ENCODE results near the gene DOP1A.
"Not testable (repeated sequence)": the region's sequence is repeated elsewhere in the genome, so short reads cannot be mapped to it uniquely, and the experiment has no call there.

DOP1A gene

DNA sequence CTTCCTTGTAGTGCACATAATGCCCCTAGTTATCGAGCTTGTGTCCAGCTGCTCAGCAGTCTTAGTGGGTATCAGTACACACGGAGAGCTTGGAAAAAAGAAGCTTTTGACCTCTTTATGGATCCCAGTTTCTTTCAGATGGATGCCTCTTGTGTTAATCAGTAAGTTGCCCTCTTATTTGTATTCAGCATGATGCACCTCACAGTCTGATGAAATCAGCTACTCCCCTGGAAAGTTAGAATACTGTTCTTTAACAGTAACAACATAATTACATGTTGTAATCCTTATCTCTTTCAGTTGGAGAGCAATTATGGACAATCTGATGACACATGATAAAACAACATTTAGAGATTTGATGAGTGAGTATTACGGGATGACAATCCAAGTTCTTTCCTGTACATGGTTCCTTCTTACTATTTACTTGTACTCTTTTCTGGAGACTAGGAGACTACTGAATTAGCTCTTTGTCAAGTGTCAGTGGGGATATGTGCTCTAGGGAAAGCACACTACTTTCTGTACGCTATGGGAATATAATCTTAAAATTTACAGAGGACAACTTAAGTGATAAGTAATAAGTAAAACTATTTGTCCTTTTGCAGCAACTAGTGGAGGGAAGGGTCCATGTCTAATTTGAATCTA, 86.5 kb downstream of the DOP1A start:
- DNase-seq (ENCODE audit: low spot score) = no peak

- DNase-seq (ENCODE audit: low spot score) = no peak
Measured at GRCh38 chr6:83155794-83156193, 88.3 kb downstream of the DOP1A start.

- no peak for DNase-seq (ENCODE audit: low spot score)
Measured at GRCh38 chr6:83160167-83160566, 92.7 kb downstream of the DOP1A start.

DNA sequence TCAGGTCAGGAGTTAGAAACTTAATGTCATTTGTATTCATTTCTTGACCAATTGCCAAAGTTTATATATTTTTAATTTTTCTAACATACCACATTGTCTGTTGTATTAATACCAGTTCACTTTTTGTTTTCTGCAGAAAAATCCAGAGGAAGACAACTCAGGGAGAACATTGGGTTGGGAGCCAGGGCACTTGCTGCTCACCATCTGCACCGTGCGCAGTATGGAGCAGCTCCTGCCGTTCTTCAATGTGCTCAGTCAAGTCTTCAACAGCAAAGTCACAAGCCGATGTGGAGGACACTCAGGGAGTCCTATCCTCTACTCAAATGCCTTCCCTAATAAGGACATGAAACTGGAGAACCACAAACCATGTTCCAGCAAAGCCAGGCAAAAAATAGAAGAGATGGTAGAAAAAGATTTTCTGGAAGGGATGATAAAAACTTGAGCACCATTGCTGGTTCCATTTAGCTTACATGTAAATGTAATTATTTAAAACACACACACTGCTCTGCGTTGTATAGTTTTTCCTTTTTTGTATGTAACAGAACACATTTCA, 100.3 kb downstream of the DOP1A start:
- DNase-seq (ENCODE audit: low spot score) = no peak

DNA sequence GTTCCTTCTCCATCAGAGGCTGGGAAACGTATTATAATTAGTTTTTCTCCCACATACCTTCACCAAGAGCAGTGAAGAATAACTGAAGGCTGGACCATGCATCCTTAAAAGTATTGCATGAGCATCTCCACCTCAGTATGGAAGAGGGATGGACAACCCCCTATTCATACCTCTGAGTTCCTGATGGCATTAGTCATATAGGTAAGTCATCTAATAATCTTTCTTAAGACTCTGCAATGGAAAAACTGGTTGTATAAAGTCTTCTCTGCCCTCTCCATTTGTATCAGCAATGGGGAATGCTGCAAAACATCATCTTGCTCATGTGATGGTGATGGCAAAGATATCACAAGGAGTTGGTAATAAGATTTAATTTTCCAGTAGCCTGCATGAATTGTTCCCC, 101.1 kb downstream of the DOP1A start:
- no peak for DNase-seq (ENCODE audit: low spot score)

- DNase-seq (ENCODE audit: low spot score) = no peak
Measured at GRCh38 chr6:83169106-83169505, 101.6 kb downstream of the DOP1A start.

GRCh38 chr6:83169511-83169910, 102.0 kb downstream of the DOP1A start:
- DNase-seq (ENCODE audit: low spot score) = no peak

GRCh38 chr6:83176246-83176645, 108.8 kb downstream of the DOP1A start:
- no peak for DNase-seq (ENCODE audit: low spot score)

DNA sequence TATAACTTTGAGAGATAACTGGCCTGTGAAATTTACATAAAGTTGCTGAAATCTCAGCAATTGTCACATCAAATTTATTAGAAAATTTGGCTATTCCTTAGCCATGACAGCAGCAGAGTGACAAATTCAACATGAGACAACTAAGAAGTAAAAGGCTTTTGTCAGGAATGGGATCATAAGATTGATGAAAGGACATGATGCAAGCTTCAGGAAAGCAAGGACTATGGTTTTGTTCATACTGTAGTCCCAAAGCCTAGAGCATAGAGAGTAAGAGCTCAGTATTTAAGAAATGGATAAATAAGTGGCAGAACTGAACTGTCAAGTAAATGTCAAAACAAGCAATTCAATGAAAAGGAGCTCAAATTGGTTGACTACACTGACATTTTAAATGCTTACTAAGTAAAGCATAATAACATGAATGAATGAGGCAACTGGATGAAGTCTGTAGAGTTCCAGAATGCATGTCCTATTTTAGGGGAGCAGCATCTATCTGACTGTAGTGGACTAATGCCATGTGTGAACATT, 113.0 kb downstream of the DOP1A start:
- DNase-seq (ENCODE audit: low spot score) = no peak

DNA sequence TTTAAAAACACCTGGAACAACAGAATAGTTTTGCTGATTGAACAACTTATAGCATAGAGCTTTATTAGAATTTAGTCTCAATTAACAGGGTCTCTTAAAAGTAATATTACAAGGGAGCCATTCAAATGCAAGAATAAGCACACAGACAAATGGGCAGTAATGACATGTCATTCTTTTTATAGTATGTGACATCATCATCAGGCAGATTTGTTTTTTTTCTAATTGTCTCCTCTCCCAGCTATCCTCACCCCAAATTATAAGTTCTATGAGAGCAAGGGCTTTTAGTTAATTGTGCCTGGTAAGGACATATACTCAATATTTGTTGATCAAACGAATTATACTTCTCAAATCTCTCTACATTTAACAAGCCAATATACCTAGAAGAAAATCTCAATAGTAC, 114.6 kb downstream of the DOP1A start:
- DNase-seq (ENCODE audit: low spot score) = no peak

- peak; percentile 75 for DNase-seq (ENCODE audit: low spot score)
Measured at GRCh38 chr6:83183082-83183828, 115.8 kb downstream of the DOP1A start.

GRCh38 chr6:83185096-83185495, 117.6 kb downstream of the DOP1A start:
- no peak for DNase-seq (ENCODE audit: low spot score)

GRCh38 chr6:83188501-83188900, 121.0 kb downstream of the DOP1A start:
- DNase-seq (ENCODE audit: low spot score) = no peak

DNA sequence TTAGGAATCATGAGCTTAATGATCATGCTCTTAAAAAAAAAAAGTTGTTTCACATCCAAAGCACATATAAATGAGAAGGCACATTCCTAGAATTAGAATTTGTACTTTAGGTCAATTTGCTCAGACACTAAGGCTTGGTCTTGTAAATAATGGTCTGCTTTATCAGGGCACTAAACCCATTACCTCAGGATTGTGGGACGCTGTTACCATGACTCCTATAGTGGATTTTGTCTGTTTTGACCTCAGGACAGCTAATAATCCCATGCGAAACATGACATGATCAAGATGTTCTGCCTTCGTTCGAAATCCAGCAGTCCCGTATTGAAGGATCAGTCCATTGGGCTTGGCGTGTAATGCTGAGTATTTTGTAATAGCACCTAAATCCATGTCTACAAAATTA, 123.2 kb downstream of the DOP1A start:
- DNase-seq (ENCODE audit: low spot score) = no peak

GRCh38 chr6:83191974-83192373, 124.5 kb downstream of the DOP1A start:
- DNase-seq (ENCODE audit: low spot score) = not testable (repeated sequence)

- peak; percentile 28 for DNase-seq (ENCODE audit: low spot score)
Measured at GRCh38 chr6:83192456-83192855, 125.0 kb downstream of the DOP1A start.

DNA sequence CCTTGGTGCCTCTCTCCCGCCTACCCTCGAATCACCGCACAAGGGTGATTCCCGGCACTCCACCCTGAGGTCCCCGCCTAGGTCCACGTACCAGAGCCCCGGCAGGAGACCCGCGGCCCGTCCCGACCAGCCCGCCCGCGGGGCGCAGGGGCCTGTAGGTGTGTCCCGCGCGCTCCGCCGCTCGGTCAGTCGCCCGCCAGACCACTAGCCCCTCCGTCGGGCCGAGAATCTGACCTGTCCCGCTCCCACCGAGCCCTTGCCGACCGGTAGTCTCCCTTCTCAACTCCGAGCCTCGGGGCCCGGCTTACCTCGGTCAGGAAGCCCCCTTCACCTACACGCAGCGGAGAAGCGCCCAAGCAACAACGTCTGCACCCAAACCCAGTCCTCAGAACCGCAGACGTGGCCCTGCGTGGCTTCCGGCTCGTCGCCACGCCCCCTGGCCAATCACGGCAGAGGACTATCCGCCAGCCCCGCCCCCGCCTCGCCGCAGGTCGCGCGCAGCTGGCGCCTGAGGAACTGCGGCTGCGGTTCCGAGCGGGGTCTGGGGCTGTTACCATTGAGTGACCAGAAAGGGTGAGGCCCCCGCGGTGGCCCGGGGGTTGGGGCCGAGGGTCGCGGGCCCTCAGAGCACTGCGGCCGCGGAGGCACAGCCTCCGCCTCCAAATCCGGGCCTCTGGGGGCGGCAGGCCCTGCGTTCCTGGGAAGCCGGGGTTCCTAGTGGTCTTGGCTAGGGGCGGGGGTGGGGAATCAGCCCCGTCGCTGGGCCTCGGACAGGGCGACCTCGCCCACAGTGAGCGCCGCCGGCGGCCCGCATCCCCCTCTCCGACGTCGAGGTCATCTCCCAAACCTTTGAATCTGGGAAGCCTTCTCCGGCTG, 125.6 kb downstream of the DOP1A start, which contains the start of the genes PGM3 and RWDD2A:
Gene PGM3, minus strand, starts transcription at position 395 of the 876 bp plus-strand sequence. CDS start 2,253 bp downstream, outside the sequence.
Gene RWDD2A, plus strand, starts transcription at position 487 of the 876 bp plus-strand sequence. CDS start 1,095 bp downstream, outside the sequence.
- peak; percentile 98 for DNase-seq (ENCODE audit: low spot score)

DNA sequence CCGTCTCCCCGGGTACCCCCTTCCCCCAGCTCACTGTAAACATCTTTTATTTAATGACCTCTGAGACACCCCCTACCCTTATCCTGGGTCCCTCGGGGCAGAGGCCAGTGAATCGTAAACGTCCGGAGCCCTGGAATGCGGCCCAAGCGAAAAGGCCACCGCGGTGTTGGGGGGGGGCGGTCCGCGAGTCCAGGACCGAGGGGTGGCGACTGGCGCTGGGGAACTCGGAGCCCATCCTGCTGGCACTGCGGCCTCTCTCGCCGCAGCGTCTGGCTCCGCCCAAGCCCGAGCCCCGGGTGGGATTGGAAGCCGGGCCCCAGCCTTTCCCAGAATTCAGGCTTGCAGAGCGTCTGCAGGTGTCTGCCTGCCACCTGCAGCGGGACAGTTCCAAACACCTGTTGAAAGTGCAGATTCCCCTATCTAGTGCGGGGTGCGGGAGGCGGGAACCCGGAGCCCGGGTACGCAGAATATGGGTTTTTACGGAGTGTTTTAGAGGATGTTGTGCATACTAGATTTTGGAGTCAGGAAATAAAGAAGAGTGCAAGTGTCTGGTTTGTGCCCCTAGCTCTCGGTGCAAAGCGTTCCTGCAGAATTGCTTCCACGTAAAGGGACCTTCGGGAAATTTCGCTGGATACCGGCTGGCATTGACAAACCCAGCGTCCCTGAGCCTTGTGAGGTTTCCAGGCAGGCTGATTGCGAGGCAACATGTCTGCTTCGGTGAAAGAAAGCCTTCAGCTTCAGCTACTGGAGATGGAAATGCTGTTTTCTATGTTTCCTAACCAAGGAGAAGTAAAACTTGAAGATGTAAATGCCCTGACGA, 126.5 kb downstream of the DOP1A start:
- peak; percentile 80 for DNase-seq (ENCODE audit: low spot score)

GRCh38 chr6:83198486-83199172, 131.2 kb downstream of the DOP1A start:
- peak; percentile 45 for DNase-seq (ENCODE audit: low spot score)

DNA sequence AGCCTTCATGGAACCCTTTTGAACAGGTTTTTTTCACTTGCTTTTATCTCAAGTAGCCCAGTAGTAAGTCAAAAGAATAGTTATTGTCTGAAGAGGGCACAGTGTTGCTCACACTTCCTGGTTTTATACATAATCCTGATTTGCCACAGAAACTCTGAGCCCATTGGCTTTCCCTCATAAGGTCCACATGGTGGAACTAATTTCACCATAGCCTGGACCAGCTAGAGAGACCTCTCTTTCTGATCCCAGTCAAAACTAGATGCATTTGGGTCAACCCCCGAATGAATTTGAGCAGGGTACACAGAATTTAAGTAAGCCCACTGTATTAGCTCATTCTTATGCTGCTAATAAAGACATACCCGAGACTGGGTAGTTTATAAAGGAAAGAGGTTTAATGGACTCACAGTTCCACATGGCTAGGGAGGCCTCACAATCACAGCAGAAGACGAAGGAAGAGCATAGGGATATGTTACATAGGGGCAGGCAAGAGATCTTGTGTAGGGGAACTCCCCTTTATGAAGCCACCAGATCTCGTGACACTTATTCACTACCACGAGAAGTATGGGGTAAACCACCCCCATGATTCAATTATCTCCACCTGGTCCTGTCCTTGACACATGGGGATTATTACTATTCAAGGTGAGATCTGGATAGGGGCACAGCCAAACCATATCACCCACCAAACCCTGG, 131.8 kb downstream of the DOP1A start:
- no peak for DNase-seq (ENCODE audit: low spot score)
